Fibroblast of the conjunctiva (primary cell): ENCODE measurements around the gene SNUPN.

ENCODE experiments used
- DNase-seq: peaks from one replicate; pipeline ENCODE4 v3.0.0-alpha.2; 2010; ENCODE audit warnings: low read depth

SNUPN gene

DNA sequence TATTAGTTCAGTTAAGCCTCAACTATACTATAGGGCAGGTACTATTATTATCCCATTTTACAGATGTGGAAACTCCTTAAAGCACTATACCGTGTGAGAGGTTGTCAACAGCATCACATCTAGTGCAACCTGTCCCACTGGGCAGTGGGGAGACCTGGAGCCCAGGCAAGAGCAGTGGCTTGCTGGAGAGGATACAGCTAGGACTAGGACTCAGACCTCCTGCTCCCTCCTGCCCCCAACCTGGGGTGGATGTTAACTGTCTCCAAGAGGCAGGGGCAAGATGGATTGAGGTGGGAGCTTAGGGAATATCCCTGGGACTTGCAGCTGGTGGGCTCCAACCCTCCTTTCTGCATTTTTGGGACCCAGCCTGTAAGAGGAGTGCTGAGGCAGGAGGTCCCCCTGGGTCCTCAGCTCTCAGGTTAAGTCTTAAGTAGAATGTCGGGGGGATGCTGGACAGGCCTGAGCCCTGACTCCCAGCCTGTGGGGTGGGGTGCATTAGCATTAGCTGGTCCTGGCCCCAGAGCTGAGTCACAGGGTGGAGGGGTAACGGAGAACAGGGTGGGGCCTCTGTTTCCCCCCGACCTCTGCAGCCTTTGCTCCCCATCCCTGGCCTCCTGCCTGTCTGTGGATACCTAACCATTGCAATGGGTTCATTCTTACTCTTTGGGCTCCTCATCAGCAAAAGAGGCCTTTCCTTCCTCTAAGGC lies 28.8 kb upstream of the SNUPN start:
- DNase-seq: no peak

DNA sequence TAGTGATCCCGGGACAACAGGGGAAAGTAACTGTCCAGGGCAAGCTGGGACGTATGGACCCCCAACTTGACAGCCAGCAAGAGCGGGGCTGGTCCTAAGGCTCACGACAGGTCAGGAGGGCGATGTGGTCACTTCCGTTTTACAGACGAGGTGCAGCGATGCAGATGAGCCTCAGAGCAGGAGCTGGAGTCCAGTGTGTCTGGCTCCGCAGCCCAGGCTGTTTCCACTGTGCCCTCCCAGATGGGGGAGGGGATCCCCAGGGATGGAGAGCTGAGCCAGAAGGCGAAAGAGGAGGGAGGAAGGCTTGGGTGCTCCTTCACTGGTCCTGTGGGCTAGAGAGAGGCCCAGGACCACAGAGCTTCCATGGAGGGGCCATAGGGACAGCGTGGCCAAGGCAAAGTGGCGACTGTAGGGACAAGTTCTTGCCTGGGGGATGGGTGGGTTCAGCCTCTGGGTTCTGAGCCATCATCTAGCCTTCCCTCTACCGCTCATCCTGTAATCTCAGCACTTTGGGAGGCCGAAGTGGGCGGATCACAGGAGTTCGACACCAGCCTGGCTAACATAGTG lies 27.9 kb upstream of the SNUPN start:
- DNase-seq: no peak

DNA sequence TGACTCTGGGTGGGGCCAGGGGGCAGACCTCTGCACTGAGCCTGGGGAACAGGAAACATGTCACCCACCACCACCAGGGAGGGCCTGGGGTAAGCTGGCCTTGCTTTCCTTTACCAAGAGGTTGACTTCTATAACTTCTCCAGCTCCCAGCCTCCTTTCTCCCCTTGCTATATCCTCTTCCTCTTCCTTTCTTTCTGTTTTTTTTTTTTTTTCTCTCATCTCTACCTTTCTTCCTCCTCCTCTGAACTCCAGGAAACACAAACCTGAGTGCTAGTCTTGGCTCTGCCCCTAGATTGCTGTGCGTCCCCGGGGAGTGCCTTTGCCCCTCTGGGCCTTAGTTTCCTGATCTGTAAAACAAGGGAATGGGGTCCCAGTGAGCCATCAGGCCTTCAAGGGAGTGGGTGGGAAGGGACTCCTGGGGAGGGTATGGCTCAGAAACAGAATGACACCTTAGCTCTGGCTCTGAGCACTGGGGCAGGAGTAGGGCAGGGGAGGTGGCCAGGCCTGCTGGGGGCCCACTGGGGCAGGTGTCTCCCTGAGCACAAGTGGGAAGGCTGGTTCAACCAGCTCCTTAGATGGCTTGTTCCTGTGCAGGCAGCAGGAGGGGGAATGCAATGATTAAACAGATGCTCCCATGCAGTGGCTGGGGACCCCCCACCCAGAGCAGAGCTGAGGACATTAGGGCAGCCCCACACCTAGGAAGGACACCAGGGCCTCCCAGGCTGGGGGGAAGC lies 26.5 kb upstream of the SNUPN start:
- DNase-seq: no peak

DNA sequence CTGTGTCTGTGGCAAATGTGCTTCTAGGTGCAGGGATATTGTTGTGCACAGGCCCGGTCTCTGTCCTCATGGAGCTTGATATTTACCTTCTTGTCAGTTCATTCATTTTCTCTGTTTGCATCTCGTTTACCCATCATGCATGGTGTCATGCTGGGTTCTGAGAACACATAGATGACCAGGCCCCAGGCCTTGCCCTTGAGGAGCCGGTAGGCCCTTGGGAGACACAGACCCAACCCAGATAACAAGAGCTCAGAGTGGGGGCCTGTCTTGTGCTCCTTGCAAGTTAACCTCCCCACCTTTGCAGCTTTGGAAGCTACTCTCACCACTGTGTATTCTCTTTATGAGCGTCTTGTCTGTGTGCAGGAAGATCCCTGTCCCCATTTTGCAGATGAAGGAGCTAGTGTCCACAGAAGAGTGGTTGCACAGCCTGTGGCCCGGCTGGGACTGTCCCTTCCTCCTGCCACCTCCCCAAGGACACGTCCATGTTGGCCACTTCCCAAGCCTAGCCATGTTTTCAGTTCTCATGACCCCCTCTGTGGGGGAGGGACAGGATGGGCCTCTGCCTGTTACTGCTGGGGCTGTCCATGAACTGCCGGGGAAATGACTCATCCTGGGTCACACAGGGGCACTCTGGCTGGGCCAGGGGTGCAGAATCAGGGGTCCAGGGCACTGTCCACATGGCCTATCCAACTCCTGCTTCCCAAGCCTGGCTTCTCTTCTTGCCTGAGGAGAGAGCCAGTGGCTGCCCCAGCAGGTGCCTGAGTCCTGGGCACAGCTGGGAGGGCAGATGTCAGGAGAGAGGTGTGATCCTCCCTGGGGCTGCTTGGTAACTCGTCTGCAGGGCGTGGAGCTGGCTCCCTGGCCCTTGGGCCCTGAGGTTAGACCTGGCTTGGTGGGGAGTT lies 25.6 kb upstream of the SNUPN start:
- no peak for DNase-seq

DNA sequence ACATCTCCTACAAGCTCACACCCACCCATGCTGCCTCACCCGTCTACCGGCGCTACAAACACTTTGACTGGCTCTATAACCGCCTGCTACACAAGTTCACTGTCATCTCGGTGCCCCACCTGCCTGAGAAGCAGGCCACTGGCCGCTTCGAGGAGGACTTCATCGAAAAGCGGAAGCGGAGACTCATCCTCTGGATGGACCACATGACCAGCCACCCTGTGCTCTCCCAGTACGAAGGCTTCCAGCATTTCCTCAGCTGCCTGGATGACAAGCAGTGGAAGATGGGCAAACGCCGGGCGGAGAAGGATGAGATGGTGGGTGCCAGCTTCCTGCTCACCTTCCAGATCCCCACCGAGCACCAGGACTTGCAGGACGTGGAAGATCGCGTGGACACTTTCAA lies 24.3 kb upstream of the SNUPN start:
- DNase-seq: no peak

DNA sequence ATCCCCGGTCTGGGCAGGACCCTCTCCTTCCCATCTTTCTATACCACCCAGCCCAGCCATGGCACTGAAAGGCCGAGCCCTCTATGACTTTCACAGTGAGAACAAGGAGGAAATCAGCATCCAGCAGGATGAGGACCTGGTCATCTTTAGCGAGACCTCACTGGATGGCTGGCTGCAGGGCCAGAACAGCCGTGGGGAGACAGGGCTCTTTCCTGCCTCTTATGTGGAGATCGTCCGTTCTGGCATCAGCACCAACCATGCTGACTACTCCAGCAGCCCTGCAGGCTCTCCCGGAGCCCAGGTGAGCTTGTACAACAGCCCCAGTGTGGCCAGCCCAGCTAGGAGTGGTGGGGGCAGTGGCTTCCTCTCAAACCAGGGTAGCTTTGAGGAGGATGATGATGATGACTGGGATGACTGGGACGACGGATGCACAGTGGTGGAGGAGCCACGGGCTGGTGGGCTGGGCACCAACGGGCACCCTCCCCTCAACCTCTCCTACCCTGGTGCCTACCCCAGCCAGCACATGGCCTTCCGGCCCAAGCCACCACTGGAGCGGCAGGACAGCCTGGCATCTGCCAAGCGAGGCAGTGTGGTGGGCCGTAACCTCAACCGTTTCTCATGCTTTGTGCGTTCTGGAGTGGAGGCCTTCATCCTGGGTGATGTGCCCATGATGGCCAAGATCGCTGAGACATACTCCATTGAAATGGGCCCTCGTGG lies 23.7 kb upstream of the SNUPN start:
- DNase-seq: no peak

DNA sequence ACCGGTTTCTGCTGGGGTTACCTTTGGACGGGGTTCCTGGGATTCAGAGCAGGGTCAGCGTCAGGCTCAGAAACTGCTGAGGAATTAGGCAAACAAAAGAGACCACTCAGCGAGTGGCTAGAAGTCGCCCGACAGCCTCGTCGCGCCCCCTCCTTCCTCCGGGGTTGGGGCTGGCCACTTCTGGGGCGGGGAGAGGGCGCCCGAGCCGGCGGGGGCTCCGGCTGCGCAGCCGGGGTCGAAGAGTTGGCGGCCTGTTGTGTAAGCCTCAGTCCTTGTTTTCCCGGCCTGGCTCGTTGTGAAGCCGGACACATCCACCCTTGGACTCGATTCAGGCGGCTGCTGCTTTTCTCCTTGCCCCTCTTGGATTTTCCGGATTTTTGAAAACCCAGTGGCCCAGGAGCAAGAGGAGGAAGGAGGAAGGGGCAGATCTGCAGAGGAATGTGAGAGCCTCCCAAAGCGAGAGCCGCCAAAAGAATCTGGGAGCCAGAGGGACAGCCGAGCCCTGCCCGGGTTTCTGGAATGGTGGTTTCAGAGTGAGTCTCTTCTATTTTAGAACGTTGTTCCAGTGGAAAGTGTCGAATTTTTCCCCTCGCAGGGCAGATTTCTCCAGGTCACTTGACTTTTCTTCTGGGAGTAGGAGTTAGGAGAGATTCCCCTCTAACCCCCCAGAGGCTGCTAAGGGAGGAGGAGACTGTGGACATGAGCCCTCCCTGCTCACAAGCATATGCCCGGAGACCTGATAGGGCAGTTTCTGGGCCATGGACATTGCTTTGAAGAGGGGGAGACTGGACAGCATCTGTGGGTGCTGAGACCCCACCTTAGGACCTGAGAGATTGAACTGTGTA lies 22.9 kb upstream of the SNUPN start:
- DNase-seq: no peak

DNA sequence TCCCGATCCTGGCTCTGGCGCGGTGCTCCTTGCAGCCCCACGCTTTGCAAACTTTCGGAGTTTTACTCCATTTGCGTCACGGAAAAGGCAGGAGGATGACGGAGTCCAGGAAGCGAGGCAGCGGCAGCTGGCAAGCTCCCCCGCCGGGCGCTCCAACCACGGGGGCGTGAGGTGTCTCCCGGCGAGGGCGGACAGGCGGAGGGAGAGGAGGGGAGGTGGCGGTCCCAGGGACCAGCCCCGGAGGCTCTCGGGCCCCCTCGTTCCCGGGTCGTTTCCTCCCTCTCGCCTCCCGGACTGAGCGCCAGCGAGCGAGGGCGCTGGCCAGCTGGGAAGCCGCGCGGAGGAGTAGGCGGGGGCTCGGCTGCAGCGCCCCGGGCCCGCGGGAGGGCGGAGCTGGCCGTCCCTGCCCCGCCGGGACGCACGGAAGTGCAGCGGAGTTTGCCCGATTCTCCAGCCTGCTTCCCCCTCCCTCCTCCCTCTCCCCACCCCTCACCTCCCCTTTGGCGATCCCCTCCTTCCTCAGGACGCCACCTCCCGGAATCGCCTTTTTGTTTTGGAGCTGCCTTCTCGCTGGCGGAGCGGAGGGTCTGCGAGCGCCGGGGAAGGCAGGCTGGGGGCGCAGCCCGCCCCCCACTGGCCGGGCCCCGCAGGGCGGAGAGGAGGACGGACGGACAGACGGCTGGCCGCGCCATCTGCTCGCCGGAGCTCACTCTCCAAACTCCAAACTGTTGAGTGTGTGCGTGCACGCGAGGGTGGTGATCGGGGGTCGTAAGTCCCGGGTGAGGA lies 22.0 kb upstream of the SNUPN start, which contains the start of gene SNX33:
SNX33 (plus strand) TSS at position 543 of the 786 bp plus-strand sequence. CDS start 1,191 bp downstream, outside the sequence.
- peak; percentile 75 for DNase-seq

DNA sequence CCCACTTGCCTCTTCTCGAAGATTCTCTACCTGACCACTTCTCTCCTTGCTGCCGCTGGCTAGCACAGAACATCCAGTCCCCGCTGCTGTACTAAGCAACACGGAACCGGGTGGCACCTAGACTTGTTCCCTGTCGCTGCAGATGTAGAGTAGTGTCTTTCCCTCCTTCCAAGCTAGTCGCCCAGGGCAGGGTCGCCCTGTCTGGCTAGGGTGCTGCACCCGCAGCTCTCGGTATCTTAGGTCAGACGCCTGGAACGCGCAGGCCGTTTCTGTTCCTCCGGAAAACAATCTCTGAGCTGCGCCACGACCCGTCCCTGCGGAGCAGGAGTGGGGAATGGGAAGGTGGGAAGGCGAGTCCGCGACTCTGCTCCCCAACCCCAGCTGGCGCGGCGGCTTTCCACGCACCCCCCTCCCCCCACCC lies 21.4 kb upstream of the SNUPN start:
- DNase-seq: no peak

DNA sequence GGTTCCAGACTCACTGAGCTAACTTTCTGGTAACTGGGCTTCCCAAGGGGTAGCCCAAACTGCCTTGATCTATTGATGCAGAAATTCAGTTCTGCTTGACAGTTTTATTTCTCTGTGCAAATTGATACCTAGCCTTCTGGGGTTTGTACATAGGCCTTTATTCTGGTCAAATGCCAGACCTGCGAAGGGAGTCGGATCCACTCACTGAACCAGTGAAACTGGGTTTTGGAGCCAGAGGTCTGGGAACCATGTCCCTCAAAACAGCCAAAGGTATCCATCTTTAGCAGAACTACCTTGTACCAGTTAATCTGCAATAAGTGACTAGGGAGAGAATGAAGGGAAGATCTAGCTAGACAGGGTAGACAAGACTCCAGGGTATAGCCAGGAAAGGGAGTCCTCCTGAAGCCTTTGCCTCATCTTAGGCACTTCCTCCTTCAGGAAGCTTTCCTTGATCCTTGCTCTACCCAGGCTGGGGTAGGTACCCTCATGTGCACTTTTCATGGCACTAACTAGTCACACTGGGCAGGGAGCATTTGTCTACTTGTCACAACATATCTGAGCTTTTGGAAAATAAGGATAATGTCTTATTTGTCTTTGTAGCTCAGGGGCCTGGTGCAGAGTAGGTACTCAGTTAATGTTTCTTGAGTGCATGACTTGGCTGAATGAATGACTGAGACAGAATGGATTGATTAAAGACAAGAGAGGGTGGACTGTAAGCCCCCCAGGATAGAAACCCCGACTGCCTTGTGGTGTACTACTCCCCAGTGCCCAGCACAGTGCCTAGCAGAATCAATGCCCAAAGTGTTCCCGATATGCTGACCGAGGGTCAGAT lies 20.8 kb upstream of the SNUPN start:
- no peak for DNase-seq

DNA sequence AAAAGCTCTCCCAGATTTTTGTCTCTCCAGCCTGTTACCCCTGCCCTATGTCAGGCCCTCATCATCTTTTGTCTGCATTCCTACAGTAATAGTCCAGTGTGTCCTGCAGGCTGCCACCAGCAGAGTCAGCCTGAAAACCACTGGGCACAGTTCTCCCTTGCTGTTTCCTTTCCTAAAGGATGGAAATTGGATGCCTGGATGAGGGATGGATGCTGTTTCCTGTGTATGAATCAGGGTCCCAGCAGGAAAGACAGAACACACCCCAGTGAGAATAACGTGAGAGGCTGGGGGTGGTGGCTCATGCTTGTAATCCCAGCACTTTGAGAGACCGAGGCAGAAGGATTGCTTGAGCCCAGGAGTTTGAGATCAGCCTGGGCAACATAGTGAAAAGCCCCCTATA lies 18.9 kb upstream of the SNUPN start:
- DNase-seq: no peak

DNA sequence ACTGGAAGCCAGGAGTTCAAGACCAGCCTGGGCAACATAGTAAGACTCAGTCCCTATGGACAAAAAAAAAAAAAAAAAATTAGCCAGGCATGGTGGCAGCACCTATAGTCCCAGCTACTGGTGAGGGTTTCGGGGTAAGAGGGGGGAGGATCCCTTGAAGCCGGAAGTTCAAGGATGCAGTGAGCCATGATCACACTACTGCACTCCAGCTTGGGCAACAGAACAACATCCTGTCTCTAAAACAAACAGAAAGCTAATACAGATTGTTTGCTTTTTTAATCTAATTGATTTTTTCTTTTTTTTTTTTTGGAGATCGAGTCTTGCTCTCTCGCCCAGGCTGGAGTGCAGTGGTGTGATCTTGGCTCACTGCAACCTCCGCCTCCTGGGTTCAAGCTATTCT lies 16.1 kb upstream of the SNUPN start:
- no peak for DNase-seq

DNA sequence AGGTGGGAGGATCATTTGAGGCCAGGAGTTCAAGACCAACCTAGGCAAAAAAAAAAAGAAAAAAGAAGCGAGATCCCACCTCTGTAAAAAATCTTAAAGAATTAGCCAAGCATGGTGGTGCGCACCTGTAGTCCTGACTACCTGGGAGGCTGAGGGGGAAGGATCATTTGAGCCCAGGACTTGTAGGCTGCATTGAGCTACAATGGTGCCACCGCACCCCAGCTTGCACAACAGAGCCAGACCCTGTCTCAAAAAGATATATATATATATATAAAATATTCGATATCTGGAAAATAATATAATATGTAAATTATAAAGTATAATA lies 15.6 kb upstream of the SNUPN start:
- no peak for DNase-seq

DNA sequence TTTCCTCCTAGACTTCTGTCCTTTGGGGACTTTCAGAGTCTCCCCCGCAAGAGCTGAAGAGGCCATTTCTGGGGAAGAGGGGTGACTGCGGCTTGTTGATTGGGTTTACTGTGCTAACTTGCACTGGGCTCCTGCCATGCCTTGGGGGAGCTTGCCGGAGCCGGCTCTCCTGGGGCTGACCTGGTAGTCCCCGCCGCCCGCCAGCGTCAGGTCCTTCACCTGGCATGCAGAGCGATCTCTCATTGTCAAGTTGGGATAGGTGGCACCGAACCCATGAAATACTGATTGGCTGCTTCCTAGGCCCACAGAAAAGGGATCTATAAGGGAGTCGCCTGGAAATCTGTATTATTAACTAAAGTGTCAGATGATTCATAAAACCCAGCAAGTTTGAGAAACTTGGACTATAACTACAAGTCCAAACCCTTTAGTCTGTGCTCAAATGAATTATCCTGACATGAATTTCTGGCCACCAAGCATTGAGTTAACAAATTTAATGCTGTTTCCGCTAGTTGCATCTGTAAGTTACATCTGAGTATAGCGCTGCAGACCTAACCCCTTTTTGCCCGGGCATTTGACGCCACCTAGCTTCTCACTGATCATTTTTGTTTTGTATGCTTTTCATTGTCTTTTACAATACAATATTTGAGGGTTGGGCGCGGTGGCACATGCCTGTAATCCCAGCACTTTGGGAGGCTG lies 15.1 kb upstream of the SNUPN start:
- no peak for DNase-seq

DNA sequence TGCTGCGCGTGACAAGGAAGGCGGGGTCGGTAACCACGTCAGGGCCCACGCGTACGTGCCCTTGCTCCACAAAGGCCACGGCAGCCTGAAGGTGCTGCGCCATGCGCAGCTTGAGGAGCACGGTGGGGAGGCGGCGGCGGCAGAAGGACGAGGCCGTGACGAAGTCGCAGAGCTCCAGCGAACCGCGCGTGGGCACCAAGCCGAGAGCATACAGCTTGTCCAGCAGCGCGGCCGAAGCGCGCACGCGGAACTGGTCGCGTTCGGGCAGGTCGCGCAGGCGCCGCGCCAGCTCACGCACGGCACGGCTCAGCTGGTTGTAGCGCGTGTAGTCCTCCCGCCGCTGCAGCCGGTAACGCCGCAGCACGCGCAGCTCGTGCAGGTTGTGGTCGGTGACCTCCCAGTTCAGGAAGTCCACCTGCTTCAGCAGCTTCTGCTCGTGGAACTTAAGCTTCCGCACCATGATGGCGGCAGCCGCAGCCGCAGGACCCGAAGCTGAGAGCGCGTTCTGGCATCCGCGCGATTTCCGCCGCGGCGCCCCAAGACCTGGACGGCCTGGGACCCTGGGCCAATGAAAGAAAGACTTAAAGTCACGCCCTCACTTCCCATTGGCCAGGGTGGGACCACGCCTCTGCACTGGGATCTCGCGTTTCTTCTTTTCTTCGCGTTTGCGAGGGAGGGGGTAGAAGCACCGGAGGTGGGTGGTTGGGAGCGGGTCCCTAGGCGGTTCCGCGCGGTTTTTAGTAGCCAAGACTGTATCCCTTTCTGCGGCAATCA lies 14.4 kb upstream of the SNUPN start, which contains the start of gene IMP3:
IMP3 (minus strand) TSS at position 516 of the 774 bp plus-strand sequence; CDS start at position 460, 56 bp downstream.
- DNase-seq: peak; percentile 93

DNA sequence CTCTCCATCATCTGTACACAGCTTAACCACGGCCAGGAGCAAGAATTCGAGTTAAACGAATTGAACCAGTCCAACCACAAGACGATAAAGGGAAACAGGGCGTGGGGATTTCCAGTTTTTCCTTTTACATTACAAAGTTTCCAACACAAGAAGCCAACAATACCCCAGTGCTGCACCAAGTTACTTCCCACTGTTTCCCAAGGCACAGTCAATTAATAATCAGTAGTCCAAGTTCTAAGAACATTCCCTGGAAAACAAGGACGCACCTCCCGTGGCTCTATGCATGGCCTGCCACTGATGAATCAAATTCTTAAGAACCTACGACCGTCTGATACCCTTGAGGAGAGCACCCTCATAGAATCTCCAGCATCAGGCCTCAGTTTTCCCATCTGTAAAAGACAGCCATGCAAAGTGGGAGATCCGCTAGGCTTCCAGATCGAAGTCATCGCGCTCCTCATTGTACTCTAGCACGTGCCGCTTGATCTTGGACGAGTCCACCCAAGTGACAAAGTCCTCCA lies 13.7 kb upstream of the SNUPN start:
- no peak for DNase-seq
